NCI-H2227 (cell line): ENCODE results near the gene IRS1.

Experiments
- DNase-seq: peaks from one replicate; lab custom pipeline; 2025; ENCODE audit not compliant: unreplicated experiment; lab: John Stamatoyannopoulos, UW

IRS1 gene

GRCh38 chr2:226732478-226733188 is 67.0 kb downstream of the IRS1 start:
- no peak for DNase-seq

GRCh38 chr2:226730481-226730880 is 69.1 kb downstream of the IRS1 start:
- no peak for DNase-seq

GRCh38 chr2:226728996-226729395 is 70.6 kb downstream of the IRS1 start:
- DNase-seq = no peak

- DNase-seq = no peak
Observed at GRCh38 chr2:226727251-226727650, 72.4 kb downstream of the IRS1 start.

- no peak for DNase-seq
Observed at GRCh38 chr2:226726546-226726945, 73.1 kb downstream of the IRS1 start.

GRCh38 chr2:226725126-226725860 is 74.3 kb downstream of the IRS1 start:
- no peak for DNase-seq

- no peak for DNase-seq
Observed at GRCh38 chr2:226721541-226721940, 78.1 kb downstream of the IRS1 start.

- no peak for DNase-seq
Observed at GRCh38 chr2:226720948-226721347, 78.7 kb downstream of the IRS1 start.

GRCh38 chr2:226717719-226718118 is 81.9 kb downstream of the IRS1 start:
- no peak for DNase-seq

GRCh38 chr2:226716126-226716525 is 83.5 kb downstream of the IRS1 start:
- no peak for DNase-seq

- no peak for DNase-seq
Observed at GRCh38 chr2:226715347-226715990, 84.2 kb downstream of the IRS1 start.

GRCh38 chr2:226712941-226713340 is 86.7 kb downstream of the IRS1 start:
- no peak for DNase-seq

GRCh38 chr2:226711606-226712296 is 87.9 kb downstream of the IRS1 start:
- no peak for DNase-seq

- no peak for DNase-seq
Observed at GRCh38 chr2:226707499-226707898, 92.1 kb downstream of the IRS1 start.

- DNase-seq = no peak
Observed at GRCh38 chr2:226705965-226706364, 93.7 kb downstream of the IRS1 start.

- DNase-seq = no peak
Observed at GRCh38 chr2:226705133-226705886, 94.3 kb downstream of the IRS1 start.

GRCh38 chr2:226703514-226703913 is 96.1 kb downstream of the IRS1 start:
- no peak for DNase-seq

GRCh38 chr2:226702376-226702775 is 97.2 kb downstream of the IRS1 start:
- DNase-seq = no peak

- no peak for DNase-seq
Observed at GRCh38 chr2:226701052-226701451, 98.6 kb downstream of the IRS1 start.

GRCh38 chr2:226699321-226699720 is 100.3 kb downstream of the IRS1 start:
- no peak for DNase-seq

- no peak for DNase-seq
Observed at GRCh38 chr2:226698671-226699070, 100.9 kb downstream of the IRS1 start.
